Smooth muscle cell of the brain vasculature (primary cell): Measurements from ENCODE around the gene GPC5.
"Not testable (repeated sequence)": the region's sequence is repeated elsewhere in the genome, so short reads cannot be mapped to it uniquely, and the experiment has no call there.

ENCODE experiments used
- DNase-seq: peaks from one replicate; pipeline ENCODE4 v3.0.0-alpha.2; 2012; ENCODE audit warnings: low read depth, low spot score

The GPC5 gene

GRCh38 chr13:92719868-92720267 is 1321.4 kb downstream of the GPC5 start:
- DNase-seq: peak; percentile 7

- DNase-seq: no peak
Observed at GRCh38 chr13:92721620-92722019, 1323.2 kb downstream of the GPC5 start.

GRCh38 chr13:92727118-92727517 is 1328.7 kb downstream of the GPC5 start:
- no peak for DNase-seq

GRCh38 chr13:92734068-92734467 is 1335.6 kb downstream of the GPC5 start:
- DNase-seq: no peak

- no peak for DNase-seq
Observed at GRCh38 chr13:92734545-92734944, 1336.1 kb downstream of the GPC5 start.

GRCh38 chr13:92735909-92736308 is 1337.5 kb downstream of the GPC5 start:
- no peak for DNase-seq

GRCh38 chr13:92739306-92739818 is 1340.9 kb downstream of the GPC5 start:
- no peak for DNase-seq

- DNase-seq: no peak
Observed at GRCh38 chr13:92743992-92744391, 1345.6 kb downstream of the GPC5 start.

GRCh38 chr13:92745258-92745657 is 1346.8 kb downstream of the GPC5 start:
- DNase-seq: no peak

- not testable (repeated sequence) for DNase-seq
Observed at GRCh38 chr13:92752705-92753104, 1354.3 kb downstream of the GPC5 start.

GRCh38 chr13:92761710-92762109 is 1363.3 kb downstream of the GPC5 start:
- DNase-seq: no peak

- DNase-seq: no peak
Observed at GRCh38 chr13:92767468-92767867, 1369.0 kb downstream of the GPC5 start.

GRCh38 chr13:92768602-92769001 is 1370.2 kb downstream of the GPC5 start:
- DNase-seq: no peak

- DNase-seq: no peak
Observed at GRCh38 chr13:92769046-92769445, 1370.6 kb downstream of the GPC5 start.

- DNase-seq: no peak
Observed at GRCh38 chr13:92775658-92776057, 1377.2 kb downstream of the GPC5 start.

- DNase-seq: no peak
Observed at GRCh38 chr13:92781965-92782690, 1383.7 kb downstream of the GPC5 start.

- no peak for DNase-seq
Observed at GRCh38 chr13:92802776-92803175, 1404.4 kb downstream of the GPC5 start.

- DNase-seq: no peak
Observed at GRCh38 chr13:92804346-92804745, 1405.9 kb downstream of the GPC5 start.

GRCh38 chr13:92804926-92805325 is 1406.5 kb downstream of the GPC5 start:
- DNase-seq: no peak

GRCh38 chr13:92805766-92806165 is 1407.3 kb downstream of the GPC5 start:
- no peak for DNase-seq

GRCh38 chr13:92806215-92806614 is 1407.8 kb downstream of the GPC5 start:
- no peak for DNase-seq

GRCh38 chr13:92807353-92807752 is 1408.9 kb downstream of the GPC5 start:
- DNase-seq: no peak

- DNase-seq: no peak
Observed at GRCh38 chr13:92807966-92808365, 1409.5 kb downstream of the GPC5 start.

- DNase-seq: no peak
Observed at GRCh38 chr13:92821324-92821723, 1422.9 kb downstream of the GPC5 start.
